Measurements from ENCODE around the gene AP1S3.

- TF ChIP-seq CTCF (IDR thresholded peaks at IDR 0.05) (no peak), POLR2A (IDR thresholded peaks at IDR 0.05) (no peak)
These were observed 3.0 kb downstream of the AP1S3 start for GRCh38 chr2:223834431-223834830.
